ENCODE data around the gene IL32.

The IL32 gene

DNA sequence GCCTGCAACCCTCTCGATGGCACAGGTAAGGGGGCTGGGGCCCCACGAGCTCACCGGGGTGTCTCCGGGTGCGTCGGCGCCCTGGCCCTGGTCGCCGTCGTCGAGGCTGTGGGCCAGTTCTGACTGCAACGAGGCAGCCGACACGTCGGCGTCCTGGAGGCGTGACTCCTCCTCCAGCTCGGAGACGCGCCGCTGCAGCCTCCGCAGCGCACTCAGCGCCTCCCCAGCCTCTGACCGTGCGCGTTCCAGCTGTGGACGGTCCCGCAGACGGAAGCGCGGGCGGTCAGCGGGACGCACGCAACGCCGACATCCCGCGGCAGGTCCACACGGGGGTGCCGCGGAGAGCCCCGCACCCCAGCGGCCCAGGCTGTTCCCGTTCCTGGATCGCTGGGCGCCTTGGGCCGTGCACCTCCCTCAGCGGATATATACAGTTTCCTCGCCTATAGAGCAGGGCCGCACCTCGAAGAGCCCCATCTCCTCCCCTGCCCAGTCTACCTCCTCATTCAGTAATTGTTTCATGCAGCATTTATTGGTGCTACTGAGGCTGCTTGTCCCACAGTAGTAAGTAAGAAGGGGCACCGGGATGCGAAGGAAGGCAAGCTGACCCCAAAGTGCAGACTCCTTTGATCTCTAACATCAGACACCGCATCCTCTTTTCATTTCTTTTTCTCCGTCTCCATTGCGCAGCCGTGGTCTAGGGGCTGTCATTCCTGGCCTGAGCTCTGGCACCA is 35.8 kb upstream of the IL32 start:
- peak overlapping the region in 1 of 2 donors; percentile 28 for H3K4me3 ChIP-seq (replicated peaks in 1 of 2; ENCODE audit: low read depth in 2 of 2, low read length in 2 of 2)

DNA sequence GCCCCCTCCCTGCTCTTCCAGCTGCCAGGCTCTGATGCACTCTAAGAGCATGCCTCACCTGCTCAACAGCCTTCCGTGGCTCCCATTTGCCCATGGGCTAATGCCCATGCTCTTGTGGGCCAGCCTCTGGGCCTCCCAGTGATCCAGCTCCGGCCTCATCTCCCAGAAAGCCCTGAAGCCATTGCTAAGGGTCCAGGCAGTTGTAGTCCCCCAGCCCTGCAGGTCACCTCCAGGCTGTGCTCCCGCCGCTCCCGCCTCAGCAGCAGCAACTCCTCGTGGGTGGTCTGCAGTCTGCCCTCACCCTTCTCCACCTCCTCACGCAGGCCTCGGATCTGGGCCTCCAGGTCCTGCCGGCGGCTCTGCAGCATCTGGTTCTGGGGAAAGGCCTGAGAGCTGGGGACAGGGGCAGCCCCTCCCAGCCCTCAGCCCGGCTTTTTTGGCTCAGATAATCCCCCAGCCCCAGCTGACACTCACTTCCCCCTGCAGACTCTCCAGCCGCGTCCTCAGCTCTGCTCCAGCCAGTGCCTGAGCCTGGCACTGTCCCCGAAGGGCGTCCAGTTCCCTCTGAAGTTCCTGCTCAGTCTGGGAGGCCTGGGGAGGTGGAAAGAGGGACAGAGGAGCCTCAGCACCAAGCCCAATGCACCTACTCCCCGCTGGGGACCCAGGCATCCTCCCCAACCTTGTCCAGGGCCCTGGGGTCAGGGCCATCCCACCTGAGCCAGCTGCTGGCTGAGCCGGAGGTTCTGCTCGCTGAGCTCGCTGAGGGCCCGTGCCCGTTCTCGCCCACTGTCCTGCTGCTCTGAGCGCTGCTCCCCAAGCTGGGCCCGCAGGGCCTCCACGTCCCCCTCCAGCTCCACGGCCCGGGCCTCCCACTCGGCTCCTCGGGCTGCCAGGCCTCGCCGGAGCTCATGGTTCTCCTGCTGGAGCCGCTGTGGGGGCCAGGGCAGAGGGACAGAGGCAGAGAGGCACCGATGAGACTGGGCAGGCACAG is 34.9 kb upstream of the IL32 start:
- no peak for TF ChIP-seq CTCF (IDR thresholded peaks at IDR 0.05; ENCODE audit: low read depth, low read length)
- H3K4me3 ChIP-seq (replicated peaks in 1 of 2; ENCODE audit: low read depth in 2 of 2, low read length in 2 of 2): no peak overlapping the region
- DNase-seq (ENCODE audit: low read depth in 2 of 2): no peak

More for the DNA sequence above, 35.8 kb upstream of the IL32 start:
- no peak for TF ChIP-seq CTCF (IDR thresholded peaks at IDR 0.05; ENCODE audit: low read depth, low read length)
- DNase-seq (ENCODE audit: low read depth in 2 of 2): peak; percentile 34 to 38

DNA sequence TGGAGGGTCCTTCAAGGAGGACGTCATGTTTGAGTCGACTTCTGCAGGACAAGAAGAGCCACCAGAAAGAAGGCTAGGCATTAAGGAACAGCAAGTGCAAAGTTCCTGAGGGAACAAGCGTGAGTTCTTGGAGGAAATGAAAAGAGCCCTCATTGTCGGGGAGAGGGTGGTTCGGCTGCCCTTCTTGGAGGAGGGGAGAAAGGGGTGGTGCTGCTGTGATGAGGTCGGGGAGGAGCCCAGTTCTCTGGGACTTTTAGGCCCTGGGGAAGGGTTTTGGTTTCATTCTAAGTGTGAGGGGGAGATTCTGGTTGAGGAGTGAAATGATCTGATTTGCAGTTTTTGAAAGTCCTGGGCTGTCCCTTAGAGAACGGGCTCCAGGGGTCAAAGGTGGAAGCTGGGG is 32.8 kb upstream of the IL32 start:
- no peak for TF ChIP-seq CTCF (IDR thresholded peaks at IDR 0.05; ENCODE audit: low read depth, low read length)
- H3K4me3 ChIP-seq (replicated peaks in 1 of 2; ENCODE audit: low read depth in 2 of 2, low read length in 2 of 2): no peak overlapping the region
- DNase-seq (ENCODE audit: low read depth in 2 of 2): no peak

GRCh38 chr16:3035289-3035971 is 30.0 kb upstream of the IL32 start:
- no peak for DNase-seq (ENCODE audit: low read depth in 2 of 2)
- TF ChIP-seq CTCF (IDR thresholded peaks at IDR 0.05; ENCODE audit: low read depth, low read length): no peak
- H3K4me3 ChIP-seq (replicated peaks in 1 of 2; ENCODE audit: low read depth in 2 of 2, low read length in 2 of 2): no peak overlapping the region

DNA sequence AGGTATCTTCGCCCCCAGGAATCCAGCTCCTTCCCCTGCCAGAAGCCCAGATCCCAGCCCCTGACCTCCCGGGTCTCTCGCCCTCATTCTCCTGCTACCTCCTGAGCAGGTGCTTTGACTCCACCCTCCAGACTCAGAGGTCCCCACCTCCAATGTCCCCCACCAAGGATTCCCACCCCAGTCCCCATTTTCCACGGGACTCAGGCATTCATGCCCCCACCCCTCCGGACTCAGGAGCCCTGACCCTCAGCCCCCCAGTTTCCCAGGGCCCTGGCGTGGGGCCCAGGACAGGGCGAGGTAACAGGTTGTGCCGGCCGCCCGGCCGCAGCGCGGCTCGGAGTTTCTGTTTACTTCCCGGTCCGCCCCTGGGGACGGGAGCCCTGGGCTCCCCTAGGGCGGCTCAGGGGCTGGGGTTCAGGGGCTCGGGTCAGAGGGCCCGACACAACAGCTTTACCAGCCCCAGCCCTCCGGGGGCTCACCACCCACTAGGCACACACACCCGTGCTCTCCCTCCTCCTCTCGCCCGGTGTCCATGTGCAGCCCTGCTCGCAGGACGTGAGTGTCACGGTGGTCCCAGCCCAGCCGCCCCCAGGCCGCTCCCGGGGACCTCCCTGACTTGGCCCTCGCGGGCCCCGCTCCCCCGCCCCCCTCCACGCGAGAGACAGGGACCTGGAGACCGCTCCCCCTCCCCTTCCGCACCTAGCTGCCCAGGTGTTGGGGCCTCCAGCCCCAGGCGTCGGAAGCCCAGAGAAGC is 29.3 kb upstream of the IL32 start:
- no peak for TF ChIP-seq CTCF (IDR thresholded peaks at IDR 0.05; ENCODE audit: low read depth, low read length)
- H3K4me3 ChIP-seq (replicated peaks in 1 of 2; ENCODE audit: low read depth in 2 of 2, low read length in 2 of 2): no peak overlapping the region
- no peak for DNase-seq (ENCODE audit: low read depth in 2 of 2)

GRCh38 chr16:3036726-3037315 is 28.6 kb upstream of the IL32 start, which contains the start of gene BICDL2:
TSS of gene BICDL2 (minus strand) at chr16:3036944. CDS start at chr16:3035496, 1,448 bp downstream.
- no peak for TF ChIP-seq CTCF (IDR thresholded peaks at IDR 0.05; ENCODE audit: low read depth, low read length)
- DNase-seq (ENCODE audit: low read depth in 2 of 2): no peak
- H3K4me3 ChIP-seq (replicated peaks in 1 of 2; ENCODE audit: low read depth in 2 of 2, low read length in 2 of 2): no peak within 1 kb of the TSS

Data from cardiac fibroblast (primary cell).